Heart right ventricle (tissue), 16 donors: ENCODE data around the gene CNOT3. TPM values are rescaled to one million over a fixed set of nuclear protein-coding genes. Genes with fewer than 3 reads are reported as not detected.
"Not testable (repeated sequence)": the region's sequence is repeated elsewhere in the genome, so short reads cannot be mapped to it uniquely, and the experiment has no call there.

Experiments used
- ATAC-seq, 8 donors: fragments of 200-7000 bp; cut with Tn5 transposase; one replicate each; pipeline ENCODE4 v1.9.1; 2020; ENCODE audit warnings: mild to moderate bottlenecking in 8 of 8, moderate library complexity in 8 of 8, moderate number of reproducible peaks in 1 of 8
- DNase-seq, 2 donors: peaks; one replicate each; pipeline ENCODE4 v3.0.0-alpha.2; 2020
- H3K27ac ChIP-seq, 10 donors: fragments of 200-600 bp; sonication (generic) in 2 of 10; one replicate each; pipeline versions ENCODE4 v1.5.0 to v1.8.0; 2020 to 2022; ENCODE audit warnings: mild to moderate bottlenecking in 3 of 10
- H3K27me3 ChIP-seq, 7 donors: fragments of 200-600 bp; one replicate each; pipeline ENCODE4 v1.8.0; 2021 to 2022; ENCODE audit warnings: mild to moderate bottlenecking in 2 of 7
- H3K36me3 ChIP-seq, 9 donors: fragments of 200-600 bp; sonication (generic) in 1 of 9; one replicate each; pipeline versions ENCODE4 v1.5.0 to v1.8.0; 2020 to 2022; ENCODE audit warnings: mild to moderate bottlenecking in 2 of 9
- H3K4me1 ChIP-seq, 9 donors: fragments of 200-600 bp; sonication (generic) in 1 of 9; one replicate each; pipeline versions ENCODE4 v1.5.0 to v1.8.0; 2020 to 2022; ENCODE audit warnings: mild to moderate bottlenecking in 4 of 9
- H3K4me3 ChIP-seq, 10 donors: fragments of 200-600 bp; sonication (generic) in 2 of 10; one replicate each; pipeline versions ENCODE4 v1.5.0 to v1.8.0; 2020 to 2022; ENCODE audit warnings: mild to moderate bottlenecking in 7 of 10, moderate library complexity in 2 of 10
- H3K9me3 ChIP-seq, 11 donors: fragments of 200-600 bp in 10 of 11; sonication (generic) in 2 of 11; one replicate each; pipeline versions ENCODE4 v1.5.0 to v1.8.0; 2013 to 2022; ENCODE audit warnings: mild to moderate bottlenecking in 2 of 11, control low read depth in 1 of 11, moderate library complexity in 1 of 11
- CTCF ChIP-seq, 9 donors: fragments of 200-600 bp; sonication (generic) in 2 of 9; IDR thresholded peaks; one replicate each; pipeline versions ENCODE4 v1.5.0 to v1.8.0; 2021 to 2022; ENCODE audit warnings: antibody characterized with exemption in 9 of 9, mild to moderate bottlenecking in 5 of 9, moderate library complexity in 1 of 9
- WGBS, 2 donors: extraction: QIAGEN DNeasy Blood & Tissue Kit; methylation state at CpG; one replicate each; pipeline ENCODE4 v1.1.7; 2013; ENCODE audit warnings: inconsistent platforms in 1 of 2; 5-methylcytosine and 5-hydroxymethylcytosine counted together
- intact Hi-C, 10 donors: fragments of 100-400 bp; cut with DNase I; formaldehyde crosslinking; loops; one replicate each; pipeline versions ENCODE4 v1.11.1 to v1.14.2; 2022
- polyA plus RNA-seq, 2 donors: library from polyadenylated mRNA; stranded (reverse); fragments of 200-250 nt; gene quantifications; one replicate each; pipeline ENCODE4 v1.2.3, GENCODE V29; 2013
- total RNA-seq, 10 donors: library from RNA; stranded (reverse); fragmentation: NEBNext Ultra II Directional in 3 of 10; extraction: Animal tissue kit (Norgen Biotek cat#: 25700) in 3 of 10; gene quantifications; one replicate each; pipeline versions ENCODE4 v1.2.1 to v1.2.4, GENCODE V29; 2021 to 2023
- donor health status: Arrhythmogenic right ventricular cardiomyopathy.
- donor health status: ischemic (EF 13 %, LVEDD 7.1; RV severe dilation, severe dysfunction).
- donor health status: healthy with polysubstance abuse.
- donor health status: DM: no; HTN: yes; CAD: no.
- donor health status: DM: no; HTN: no; CAD: no.
- donor health status: ischemic (EF 25% LVEDD 6.9; RV normal size, moderate dysfunction).
- donor health status: ischemic (EF 25% LVEDD 5.7; RV mildly dilated, moderate dysfunction).
- donor health status: healthy.
- donor health status: DM: yes; HTN: yes; CAD: no.
- donor health status: Ischemic cardiomyopathy.
- donor health status: ischemic (EF 35%, LVEDD 5.7; RV mildly dilated, moderate dysfunction).
- donor health status: nonischemic (EF 11% LVEDD 7.7; RV severe dilation, severe dysfunction).
- donor health status: DM: yes; HTN: yes; CAD: no.
- donor health status: PGD.
- donor health status: ischemic (EF 29% LVEDD 5.4; RV normal size, mild dysfunction).
- donor health status: nonischemic (EF 23%, LVEDD 6.1; RV moderate dilation, normal function).

The CNOT3 gene
- total and polyA plus RNA-seq, 12 donors, result 14.5 to 27.8 (median 20.9) TPM

GRCh38 chr19:54095859-54096616 is 41.5 kb upstream of the CNOT3 start:
- H3K36me3 ChIP-seq, intact Hi-C loops, H3K9me3 ChIP-seq: not testable (repeated sequence)
- Histone ChIP-seq H3K27ac (peak overlapping the region in 1 of 10 donors; percentile 73), H3K4me3 (peak overlapping the region in 8 of 10 donors; percentile 10 to 51 (median 34)), H3K4me1 (peaks cover 0 to 24% (median 6%) of the 10 kb centered on the region in 9 donors), H3K27me3 (peaks cover 0 to 54% (median 26%) of the 10 kb centered on the region in 7 donors)
- DNase-seq, result peak in 1 of 2 donors; percentile 55
- peak; percentile 51 to 80 (median 68) for ATAC-seq
- peak in 1 of 9 donors; percentile 7 for TF ChIP-seq CTCF (IDR thresholded peaks at IDR 0.05)
- WGBS, 2 donors, result 0 to 1% methylated on average over 46 of the region's 46 CpGs

GRCh38 chr19:54096617-54097106 is 40.9 kb upstream of the CNOT3 start:
- H3K4me3 ChIP-seq, result peak overlapping the region in 5 of 10 donors; percentile 6 to 42 (median 17)
- 7 to 12% methylated on average over 14 of the region's 14 CpGs for WGBS, 2 donors
- peaks cover 0 to 25% (median 6%) of the 10 kb centered on the region in 9 donors for H3K4me1 ChIP-seq
- DNase-seq (no peak), ATAC-seq (peak in 4 of 8 donors; percentile 32 to 57 (median 42))
- peak in 1 of 9 donors; percentile 8 for TF ChIP-seq CTCF (IDR thresholded peaks at IDR 0.05)
- peaks cover 0 to 51% (median 26%) of the 10 kb centered on the region in 7 donors for H3K27me3 ChIP-seq
- intact Hi-C loops, result no loop called here
- peak overlapping the region in 2 of 10 donors; percentile 10 to 73 for H3K27ac ChIP-seq
- no peaks in the 10 kb centered on the region for H3K36me3 ChIP-seq
- no peaks in the 10 kb centered on the region for H3K9me3 ChIP-seq

GRCh38 chr19:54099190-54099902 is 38.2 kb upstream of the CNOT3 start:
- Histone ChIP-seq H3K4me1 (peaks cover 4 to 43% (median 19%) of the 10 kb centered on the region in 9 donors), H3K27me3 (peaks cover 0 to 33% (median 22%) of the 10 kb centered on the region in 7 donors), H3K36me3 (no peaks in the 10 kb centered on the region), H3K4me3 (peak overlapping the region in 1 of 10 donors; percentile 50), H3K27ac (peak overlapping the region in 1 of 10 donors; percentile 89), H3K9me3 (no peaks in the 10 kb centered on the region)
- TF ChIP-seq CTCF (IDR thresholded peaks at IDR 0.05), result no peak
- DNase-seq (no peak), ATAC-seq (no peak)
- intact Hi-C loops, result no loop called here
- 83 to 93% methylated on average over 12 of the region's 12 CpGs for WGBS, 2 donors

GRCh38 chr19:54099903-54100255 is 37.7 kb upstream of the CNOT3 start:
- H3K9me3 ChIP-seq, H3K36me3 ChIP-seq, ATAC-seq, DNase-seq: not testable (repeated sequence)
- intact Hi-C loops, result loop anchor here in 3 of 10 donors (10.0 kb wide), 3 partner anchors 125 to 955 kb away; no protein-coding TSS in a partner anchor
- Histone ChIP-seq H3K27ac (peak overlapping the region in 1 of 10 donors; percentile 89), H3K4me3 (peak overlapping the region in 2 of 10 donors; percentile 11 to 50), H3K4me1 (peaks cover 4 to 48% (median 20%) of the 10 kb centered on the region in 9 donors), H3K27me3 (peaks cover 0 to 29% (median 19%) of the 10 kb centered on the region in 7 donors)
- WGBS, 2 donors, result 75 to 84% methylated on average over 9 of the region's 9 CpGs
